H1 (cell line): ENCODE measurements around the gene KCNK3. TPM values are rescaled to one million over a fixed set of nuclear protein-coding genes. Genes with fewer than 3 reads are reported as not detected.

Experiments used
- CTCF ChIA-PET: fragments of 300-600 bp; sonication (Branson Sonifier 250); formaldehyde crosslinking; loops from one replicate; lab custom pipeline; 2021; ENCODE audit not compliant: partially characterized antibody; lab: Charles Lee
- POLR2A ChIA-PET: fragments of 300-600 bp; sonication (Branson Sonifier 250); formaldehyde crosslinking; loops from one replicate; lab custom pipeline; 2021; ENCODE audit warnings: inconsistent platforms; ENCODE audit not compliant: partially characterized antibody; lab: Charles Lee
- DNase-seq, 2 experiments: peaks; one replicate each; pipeline versions ENCODE4 v3.0.0 to v3.0.0-alpha.2; 2010 to 2022; ENCODE audit warnings: low spot score in 2 of 2, low read depth in 1 of 2, mixed read lengths in 1 of 2
- FAIRE-seq: peaks from 2 replicates; lab custom pipeline; 2011; peaks lifted over from hg19 to GRCh38; lab: Jason Lieb, UNC
- H2AFZ ChIP-seq: 2 replicates; pipeline ENCODE4 v1.8.1; 2012; ENCODE audit warnings: low read length, inconsistent platforms
- H2AK5ac ChIP-seq: 2 replicates; pipeline ENCODE4 v1.6.1; 2013; ENCODE audit warnings: low read depth, low read length
- H2BK120ac ChIP-seq: replicated peaks from 2 replicates; pipeline ENCODE3; 2013; ENCODE audit warnings: low read depth, low read length, inconsistent platforms
- H2BK12ac ChIP-seq: 2 replicates; pipeline ENCODE4 v1.6.1; 2013; ENCODE audit warnings: low read depth, low read length
- H2BK15ac ChIP-seq: 2 replicates; pipeline ENCODE4 v1.6.1; 2013; ENCODE audit warnings: low read length
- H2BK20ac ChIP-seq: 2 replicates; pipeline ENCODE4 v1.6.1; 2013; ENCODE audit warnings: low read length
- H2BK5ac ChIP-seq: 2 replicates; pipeline ENCODE4 v1.6.1; 2013; ENCODE audit warnings: low read depth, low read length
- H3K14ac ChIP-seq: 2 replicates; pipeline ENCODE4 v1.6.1; 2013; ENCODE audit warnings: inconsistent platforms; ENCODE audit not compliant: insufficient read length
- H3K18ac ChIP-seq: 2 replicates; pipeline ENCODE4 v1.6.1; 2013; ENCODE audit warnings: low read length; ENCODE audit errors: extremely low read depth
- H3K23ac ChIP-seq: 2 replicates; pipeline ENCODE4 v1.6.1; 2013; ENCODE audit warnings: inconsistent platforms; ENCODE audit not compliant: insufficient read length
- H3K23me2 ChIP-seq: 2 replicates; pipeline ENCODE4 v1.6.1; 2013; ENCODE audit warnings: low read depth, low read length
- H3K27ac ChIP-seq: 2 replicates; pipeline ENCODE4 v1.6.1; 2011; ENCODE audit warnings: low read depth, low read length, inconsistent platforms
- H3K27me3 ChIP-seq, 4 experiments: replicated peaks in 1 of 4; 1 replicate in 1 of 4; 2 replicates in 3 of 4; pipeline versions ENCODE4 v1.6.1 to v1.8.1; 2011 to 2013; ENCODE audit warnings: low read length in 3 of 4, mild to moderate bottlenecking in 3 of 4, inconsistent platforms in 2 of 4, mixed read lengths in 2 of 4, moderate library complexity in 1 of 4; ENCODE audit not compliant: control insufficient read depth in 3 of 4, insufficient read depth in 3 of 4; ENCODE audit errors: extremely low read depth in 1 of 4
- H3K36me3 ChIP-seq, 4 experiments: 2 replicates each; pipeline versions ENCODE4 v1.6.1 to v1.8.1; 2011 to 2013; ENCODE audit warnings: mild to moderate bottlenecking in 4 of 4, low read length in 3 of 4, moderate library complexity in 2 of 4, control low read depth in 1 of 4, inconsistent platforms in 1 of 4; ENCODE audit not compliant: insufficient read depth in 4 of 4, control insufficient read depth in 2 of 4
- H3K4ac ChIP-seq: replicated peaks from 2 replicates; pipeline ENCODE3; 2013; ENCODE audit warnings: low read length, low read depth, mixed read lengths, inconsistent platforms; ENCODE audit not compliant: insufficient read length
- H3K4me1 ChIP-seq, 4 experiments: replicated peaks in 1 of 4; 1 replicate in 1 of 4; 2 replicates in 3 of 4; pipeline versions ENCODE4 v1.6.1 to v1.8.1; 2011 to 2013; ENCODE audit warnings: low read length in 3 of 4, inconsistent platforms in 2 of 4, mixed read lengths in 1 of 4; ENCODE audit not compliant: insufficient read depth in 4 of 4, control insufficient read depth in 3 of 4
- H3K4me2 ChIP-seq, 2 experiments: 2 replicates each; pipeline versions ENCODE4 v1.6.1 to v1.8.1; 2011 to 2013; ENCODE audit warnings: low read depth in 2 of 2, low read length in 2 of 2, control low read depth in 1 of 2, inconsistent platforms in 1 of 2, mild to moderate bottlenecking in 1 of 2; ENCODE audit not compliant: insufficient read depth in 1 of 2
- H3K4me3 ChIP-seq, 4 experiments: fragments of 200-600, 300-600 bp in 1 of 4; sonication (generic), shearing (Covaris generic), sonication (Bioruptor Twin) in 1 of 4; 2 replicates each; pipeline versions ENCODE4 v1.5.1 to v1.8.1; 2011 to 2016; ENCODE audit warnings: low read length in 4 of 4, low read depth in 3 of 4, control low read depth in 2 of 4, inconsistent platforms in 2 of 4, mild to moderate bottlenecking in 2 of 4, mixed read lengths in 1 of 4, moderate library complexity in 1 of 4; ENCODE audit not compliant: insufficient read depth in 2 of 4; ENCODE audit errors: extremely low read depth in 1 of 4
- H3K56ac ChIP-seq: replicated peaks from 2 replicates; pipeline ENCODE3; 2013; ENCODE audit warnings: low read depth, mild to moderate bottlenecking, mixed read lengths, low read length, inconsistent platforms; ENCODE audit not compliant: insufficient read length
- H3K79me1 ChIP-seq: 2 replicates; pipeline ENCODE4 v1.6.1; 2013; ENCODE audit warnings: low read depth, low read length, control low read depth
- H3K79me2 ChIP-seq, 2 experiments: 2 replicates each; pipeline versions ENCODE4 v1.6.1 to v1.8.1; 2012 to 2013; ENCODE audit warnings: low read length in 2 of 2, mild to moderate bottlenecking in 2 of 2, inconsistent platforms in 1 of 2; ENCODE audit not compliant: insufficient read depth in 2 of 2, control insufficient read depth in 1 of 2
- H3K9ac ChIP-seq, 4 experiments: replicated peaks in 1 of 4; 1 replicate in 1 of 4; 2 replicates in 3 of 4; pipeline versions ENCODE4 v1.6.1 to v1.8.1; 2011 to 2013; ENCODE audit warnings: low read depth in 3 of 4, low read length in 3 of 4, control low read depth in 2 of 4, mild to moderate bottlenecking in 2 of 4, moderate library complexity in 2 of 4, inconsistent platforms in 1 of 4; ENCODE audit errors: extremely low read depth in 1 of 4
- H3K9me3 ChIP-seq, 2 experiments: 2 replicates each; pipeline versions ENCODE4 v1.6.1 to v1.8.1; 2012 to 2013; ENCODE audit warnings: mild to moderate bottlenecking in 2 of 2, moderate library complexity in 2 of 2, control low read depth in 1 of 2, inconsistent platforms in 1 of 2, low read depth in 1 of 2, low read length in 1 of 2, mixed read lengths in 1 of 2; ENCODE audit not compliant: insufficient read depth in 2 of 2
- H4K20me1 ChIP-seq, 2 experiments: replicated peaks in 1 of 2; 2 replicates each; pipeline versions ENCODE3 to v1.8.1; 2011 to 2013; ENCODE audit warnings: inconsistent platforms in 2 of 2, low read length in 2 of 2, mild to moderate bottlenecking in 1 of 2; ENCODE audit not compliant: insufficient read depth in 2 of 2, control insufficient read depth in 1 of 2
- H4K5ac ChIP-seq: 2 replicates; pipeline ENCODE4 v1.6.1; 2013; ENCODE audit warnings: low read length, low read depth, mixed read lengths, inconsistent platforms; ENCODE audit not compliant: insufficient read length
- H4K8ac ChIP-seq: 2 replicates; pipeline ENCODE4 v1.8.0; 2013; ENCODE audit warnings: mild to moderate bottlenecking, moderate library complexity, low read length, inconsistent platforms; ENCODE audit not compliant: insufficient read depth; ENCODE audit errors: extremely low read depth
- H4K91ac ChIP-seq: replicated peaks from 2 replicates; pipeline ENCODE3; 2013; ENCODE audit warnings: low read length, mixed read lengths, inconsistent platforms; ENCODE audit not compliant: insufficient read length
- BACH1 ChIP-seq: IDR thresholded peaks from 2 replicates; pipeline ENCODE4 v1.6.1; 2012; ENCODE audit warnings: low read length, improper control_type of control experiment
- FOSL1 ChIP-seq: IDR thresholded peaks from 2 replicates; pipeline ENCODE4 v1.6.1; 2011; ENCODE audit warnings: mild to moderate bottlenecking, low read depth, low read length, moderate library complexity; ENCODE audit not compliant: insufficient read depth
- GTF2F1 ChIP-seq: IDR thresholded peaks from 2 replicates; pipeline ENCODE4 v1.6.1; 2012; ENCODE audit warnings: low read depth, low read length, improper control_type of control experiment, borderline replicate concordance
- KDM1A ChIP-seq: fragments of 200-600, 300-600 bp; sonication (generic); IDR thresholded peaks from 2 replicates; pipeline ENCODE4 v1.7.1; 2016; ENCODE audit warnings: mild to moderate bottlenecking, low read length, borderline replicate concordance
- NANOG ChIP-seq: IDR thresholded peaks from 2 replicates; pipeline ENCODE4 v1.6.1; 2011; ENCODE audit warnings: low read length, low read depth, mild to moderate bottlenecking, inconsistent platforms; ENCODE audit not compliant: insufficient read depth, poor library complexity, severe bottlenecking
- RFX5 ChIP-seq: IDR thresholded peaks from 2 replicates; pipeline ENCODE4 v1.6.1; 2011; ENCODE audit warnings: low read depth, low read length, improper control_type of control experiment, borderline replicate concordance
- YY1 ChIP-seq: IDR thresholded peaks from 2 replicates; pipeline ENCODE4 v1.6.1; 2011; ENCODE audit warnings: low read depth, mild to moderate bottlenecking, low read length
- ZNF274 ChIP-seq: IDR thresholded peaks from 2 replicates; pipeline ENCODE4 v1.7.0; 2012; ENCODE audit warnings: low read length, borderline replicate concordance; ENCODE audit errors: extremely low read depth
- WGBS, 2 experiments: shearing (Covaris generic) in 1 of 2; methylation state at CpG; one replicate each; pipeline versions ENCODE4 v1.1.6 to v1.1.7; 2013 to 2015; ENCODE audit warnings: low lambda C conversion rate in 2 of 2, mixed read lengths in 2 of 2, inconsistent platforms in 1 of 2, low coverage in 1 of 2, missing lambda C conversion rate in 1 of 2; ENCODE audit not compliant: insufficient replicate concordance in 2 of 2, insufficient coverage in 1 of 2, insufficient read length in 1 of 2; ENCODE audit errors: extremely low coverage in 1 of 2, missing lambda C conversion rate in 1 of 2; 5-methylcytosine and 5-hydroxymethylcytosine counted together
- polyA plus RNA-seq, 7 experiments: library from polyadenylated mRNA; depleted of rRNA in 3 of 7; stranded (reverse) in 5 of 7; unstranded in 2 of 7; fragments of >200 nt in 5 of 7; fragments of 200-250 nt in 2 of 7; gene quantifications; 1 replicate in 5 of 7; 2 replicates in 1 of 7; 4 replicates in 1 of 7; pipeline versions ENCODE4 v1.2.1 to v1.2.3, GENCODE V29; 2011 to 2013; ENCODE audit warnings: missing spikeins in 2 of 7, mixed read lengths in 2 of 7
- total RNA-seq: library from RNA; stranded (reverse); fragmentation: NEBNext Ultra II Directional; extraction: Animal tissue kit (Norgen Biotek cat#: 25700); gene quantifications from 2 replicates; pipeline ENCODE4 v1.2.1, GENCODE V29; 2021
- TF ChIP-seq, protein P1 (sequence below), 3 experiments: IDR thresholded peaks; 1 replicate in 2 of 3; 2 replicates in 1 of 3; pipeline versions ENCODE4 v1.5.1 to v1.6.1; 2011; ENCODE audit warnings: low read length in 3 of 3, mild to moderate bottlenecking in 3 of 3, inconsistent platforms in 2 of 3, low read depth in 1 of 3, moderate library complexity in 1 of 3; ENCODE audit not compliant: insufficient read depth in 1 of 3; ENCODE audit errors: control extremely low read depth in 1 of 3
- TF ChIP-seq, protein P2 (sequence below): IDR thresholded peaks from 2 replicates; pipeline ENCODE4 v1.6.1; 2012; ENCODE audit warnings: low read length, inconsistent platforms

The KCNK3 gene
- total and polyA plus RNA-seq, 2 of the 8 experiments (the other 6 are each of a cell fraction or from before 2014, with no cell fraction given): 0.29 to 0.30 TPM

DNA sequence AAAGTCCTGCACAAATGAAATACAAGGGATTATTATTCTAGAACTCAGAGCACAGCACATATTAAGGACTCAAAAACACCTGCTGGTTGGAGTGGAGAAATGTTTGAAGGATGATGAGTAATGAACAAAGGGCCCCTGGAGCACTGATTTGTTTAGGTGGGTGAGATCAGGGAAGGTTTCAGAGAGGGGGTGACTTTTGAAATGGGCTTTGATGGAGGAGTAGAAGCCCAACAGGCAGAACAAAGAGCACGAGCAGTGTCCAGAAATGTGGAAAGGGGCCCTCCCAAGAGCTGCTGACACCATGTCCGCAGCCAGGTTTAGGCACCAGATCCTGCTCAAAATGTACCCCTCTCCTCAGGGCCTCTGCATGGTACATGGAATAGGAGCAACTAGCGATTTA lies 23.8 kb downstream of the KCNK3 start:
- no peak for FAIRE-seq
- H3K4me2 ChIP-seq: no peak overlapping the region
- 81% methylated on average over 3 of the region's 3 CpGs; no CpG with 5 or more reads in 1 of the 2 experiments for WGBS, 2 experiments
- H3K4me3 ChIP-seq: no peak overlapping the region
- no peaks in the 10 kb centered on the region for H3K9me3 ChIP-seq
- H3K27ac ChIP-seq: no peak overlapping the region
- no peak for DNase-seq
- POLR2A ChIA-PET: no interaction called here
- no peaks in the 10 kb centered on the region; the same call in 1 of the 2 replicates for H3K23me2 ChIP-seq
- no peak overlapping the region for H3K14ac ChIP-seq
- H2AFZ ChIP-seq: no peak overlapping the region
- no peaks in the 10 kb centered on the region for H4K20me1 ChIP-seq
- no peak overlapping the region for H2BK120ac ChIP-seq
- H4K91ac ChIP-seq: no peak overlapping the region
- H4K8ac ChIP-seq: no peak overlapping the region
- no peak overlapping the region for H4K5ac ChIP-seq
- H3K4ac ChIP-seq: no peak overlapping the region
- H3K56ac ChIP-seq: no peak overlapping the region
- H3K18ac ChIP-seq: no peak overlapping the region
- H3K79me2 ChIP-seq: no peaks in the 10 kb centered on the region
- H2BK5ac ChIP-seq: no peak overlapping the region
- CTCF ChIA-PET: no interaction called here
- H3K23ac ChIP-seq: no peak overlapping the region
- H2BK12ac ChIP-seq: no peak overlapping the region
- H2BK15ac ChIP-seq: no peak overlapping the region
- H2BK20ac ChIP-seq: no peak overlapping the region
- H3K4me1 ChIP-seq: peaks cover 0 to 12% (median 7%) of the 10 kb centered on the region in 4 experiments; a peak in 6 of 7 replicates
- H3K9ac ChIP-seq: no peak overlapping the region
- no peaks in the 10 kb centered on the region for H3K79me1 ChIP-seq
- no peak overlapping the region for H2AK5ac ChIP-seq
- no peaks in the 10 kb centered on the region for H3K36me3 ChIP-seq
- H3K27me3 ChIP-seq: no peaks in the 10 kb centered on the region
- TF ChIP-seq ZNF274 (no peak), RFX5 (no peak), GTF2F1 (no peak), NANOG (no peak), FOSL1 (no peak), BACH1 (no peak), YY1 (no peak), KDM1A (no peak)
- TF ChIP-seq, protein P1, sequence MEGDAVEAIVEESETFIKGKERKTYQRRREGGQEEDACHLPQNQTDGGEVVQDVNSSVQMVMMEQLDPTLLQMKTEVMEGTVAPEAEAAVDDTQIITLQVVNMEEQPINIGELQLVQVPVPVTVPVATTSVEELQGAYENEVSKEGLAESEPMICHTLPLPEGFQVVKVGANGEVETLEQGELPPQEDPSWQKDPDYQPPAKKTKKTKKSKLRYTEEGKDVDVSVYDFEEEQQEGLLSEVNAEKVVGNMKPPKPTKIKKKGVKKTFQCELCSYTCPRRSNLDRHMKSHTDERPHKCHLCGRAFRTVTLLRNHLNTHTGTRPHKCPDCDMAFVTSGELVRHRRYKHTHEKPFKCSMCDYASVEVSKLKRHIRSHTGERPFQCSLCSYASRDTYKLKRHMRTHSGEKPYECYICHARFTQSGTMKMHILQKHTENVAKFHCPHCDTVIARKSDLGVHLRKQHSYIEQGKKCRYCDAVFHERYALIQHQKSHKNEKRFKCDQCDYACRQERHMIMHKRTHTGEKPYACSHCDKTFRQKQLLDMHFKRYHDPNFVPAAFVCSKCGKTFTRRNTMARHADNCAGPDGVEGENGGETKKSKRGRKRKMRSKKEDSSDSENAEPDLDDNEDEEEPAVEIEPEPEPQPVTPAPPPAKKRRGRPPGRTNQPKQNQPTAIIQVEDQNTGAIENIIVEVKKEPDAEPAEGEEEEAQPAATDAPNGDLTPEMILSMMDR (IDR thresholded peaks at IDR 0.05; ENCODE audit: control extremely low read depth in 1 of 3, insufficient read depth in 1 of 3, low read depth in 1 of 3, low read length in 3 of 3): no peak
- TF ChIP-seq, protein P2, sequence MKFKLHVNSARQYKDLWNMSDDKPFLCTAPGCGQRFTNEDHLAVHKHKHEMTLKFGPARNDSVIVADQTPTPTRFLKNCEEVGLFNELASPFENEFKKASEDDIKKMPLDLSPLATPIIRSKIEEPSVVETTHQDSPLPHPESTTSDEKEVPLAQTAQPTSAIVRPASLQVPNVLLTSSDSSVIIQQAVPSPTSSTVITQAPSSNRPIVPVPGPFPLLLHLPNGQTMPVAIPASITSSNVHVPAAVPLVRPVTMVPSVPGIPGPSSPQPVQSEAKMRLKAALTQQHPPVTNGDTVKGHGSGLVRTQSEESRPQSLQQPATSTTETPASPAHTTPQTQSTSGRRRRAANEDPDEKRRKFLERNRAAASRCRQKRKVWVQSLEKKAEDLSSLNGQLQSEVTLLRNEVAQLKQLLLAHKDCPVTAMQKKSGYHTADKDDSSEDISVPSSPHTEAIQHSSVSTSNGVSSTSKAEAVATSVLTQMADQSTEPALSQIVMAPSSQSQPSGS: no peak
